Sigmoid colon (tissue), 7 donors: ENCODE measurements around the gene HEXD. TPM values are rescaled to one million over a fixed set of nuclear protein-coding genes. Genes with fewer than 3 reads are reported as not detected.

Source experiments
- DNase-seq: peaks from one replicate; pipeline ENCODE4 v3.0.0-alpha.2; 2019
- H3K27ac ChIP-seq, 4 donors: fragments of 200-600 bp; sonication (generic); one replicate each; pipeline ENCODE4 v1.5.1; 2016 to 2019; ENCODE audit warnings: mild to moderate bottlenecking in 1 of 4
- H3K27me3 ChIP-seq, 3 donors: fragments of 200-600 bp; sonication (generic); one replicate each; pipeline ENCODE4 v1.5.1; 2019; ENCODE audit warnings: mild to moderate bottlenecking in 1 of 3
- H3K36me3 ChIP-seq, 4 donors: fragments of 200-600 bp; sonication (generic); one replicate each; pipeline ENCODE4 v1.5.1; 2016 to 2019
- H3K4me1 ChIP-seq, 4 donors: fragments of 200-600 bp; sonication (generic); one replicate each; pipeline ENCODE4 v1.5.1; 2017 to 2019
- H3K4me3 ChIP-seq, 4 donors: fragments of 200-600 bp; sonication (generic); one replicate each; pipeline ENCODE4 v1.5.1; 2017 to 2019; ENCODE audit warnings: mild to moderate bottlenecking in 2 of 4, moderate library complexity in 1 of 4
- H3K9me3 ChIP-seq, 4 donors: fragments of 200-600 bp in 3 of 4; sonication (generic) in 3 of 4; one replicate each; pipeline versions ENCODE4 v1.5.1 to v1.6.1; 2013 to 2019
- CTCF ChIP-seq, 4 experiments: fragments of 450-650 bp in 3 of 4; fragments of 200-600 bp in 1 of 4; IDR thresholded peaks; one replicate each; pipeline ENCODE4 v1.5.1; 2016 to 2019; ENCODE audit warnings: antibody characterized with exemption in 4 of 4, mild to moderate bottlenecking in 3 of 4, moderate library complexity in 2 of 4
- EP300 ChIP-seq, 4 donors: sonication (generic); formaldehyde crosslinking; IDR thresholded peaks; one replicate each; pipeline ENCODE4 v1.6.1; 2017; ENCODE audit warnings: antibody characterized with exemption in 4 of 4
- POLR2A ChIP-seq, 2 donors: fragments of 450-650 bp; IDR thresholded peaks; one replicate each; pipeline ENCODE4 v1.6.1; 2016; ENCODE audit warnings: antibody characterized with exemption in 2 of 2, mild to moderate bottlenecking in 2 of 2, moderate library complexity in 2 of 2
- POLR2AphosphoS5 ChIP-seq, 4 donors: sonication (generic); formaldehyde crosslinking; IDR thresholded peaks; one replicate each; pipeline ENCODE4 v1.6.1; 2017; ENCODE audit warnings: antibody characterized with exemption in 4 of 4
- WGBS, 2 donors: extraction: QIAGEN DNeasy Blood & Tissue Kit; methylation state at CpG; one replicate each; pipeline ENCODE4 v1.1.7; 2013; 5-methylcytosine and 5-hydroxymethylcytosine counted together
- intact Hi-C: fragments of 100-400 bp; cut with DNase I; formaldehyde crosslinking; loops from one replicate; pipeline ENCODE4 v1.15.1; 2023
- polyA plus RNA-seq, 3 donors: library from polyadenylated mRNA; stranded (reverse); fragments of 200-250 nt; gene quantifications; one replicate each; pipeline ENCODE4 v1.2.3, GENCODE V29; 2013
- total RNA-seq, 4 donors: library from RNA; depleted of rRNA; stranded (reverse); fragments of >200 nt; gene quantifications; one replicate each; pipeline ENCODE4 v1.1.0, GENCODE V29; 2016
- donor health status: healthy with polysubstance abuse.
- donor health status: Bipolar disorder and iron deficiency.
- donor health status: healthy.

HEXD gene
- total and polyA plus RNA-seq, 7 donors: 9.5 to 46.2 (median 23.9) TPM

- Histone ChIP-seq H3K27ac (peak overlapping the region; percentile 12 to 52 (median 26)), H3K9me3 (no peaks in the 10 kb centered on the region), H3K4me3 (peak overlapping the region in 1 of 4 donors; percentile 7), H3K36me3 (peaks cover 0 to 51% (median 7%) of the 10 kb centered on the region in 4 donors), H3K27me3 (no peaks in the 10 kb centered on the region), H3K4me1 (peaks cover 0 to 7% (median 0%) of the 10 kb centered on the region in 4 donors)
- TF ChIP-seq POLR2AphosphoS5 (IDR thresholded peaks at IDR 0.05): no peak
- TF ChIP-seq EP300 (IDR thresholded peaks at IDR 0.05): no peak
- no peak for TF ChIP-seq CTCF (IDR thresholded peaks at IDR 0.05)
- TF ChIP-seq POLR2A (IDR thresholded peaks at IDR 0.05): no peak
- 72 to 81% methylated on average over 22 of the region's 22 CpGs for WGBS, 2 donors
- no peak for DNase-seq
- intact Hi-C loops: no loop called here
Observed at GRCh38 chr17:82440469-82440981, 22.4 kb downstream of the HEXD start.

GRCh38 chr17:82440991-82441627 lies 23.0 kb downstream of the HEXD start:
- H3K27ac ChIP-seq: peak overlapping the region; percentile 12 to 52 (median 26)
- H3K27me3 ChIP-seq: no peaks in the 10 kb centered on the region
- H3K4me3 ChIP-seq: peak overlapping the region in 1 of 4 donors; percentile 7
- no peaks in the 10 kb centered on the region for H3K9me3 ChIP-seq
- peaks cover 0 to 50% (median 7%) of the 10 kb centered on the region in 4 donors for H3K36me3 ChIP-seq
- peak; percentile 77 for DNase-seq
- intact Hi-C loops: no loop called here
- TF ChIP-seq CTCF (IDR thresholded peaks at IDR 0.05) (no peak), POLR2AphosphoS5 (IDR thresholded peaks at IDR 0.05) (no peak), POLR2A (IDR thresholded peaks at IDR 0.05) (no peak), EP300 (IDR thresholded peaks at IDR 0.05) (no peak)
- H3K4me1 ChIP-seq: peaks cover 0 to 11% (median 0%) of the 10 kb centered on the region in 4 donors
- WGBS, 2 donors: 76 to 82% methylated on average over 17 of the region's 17 CpGs

GRCh38 chr17:82441691-82442487 lies 23.7 kb downstream of the HEXD start:
- Histone ChIP-seq H3K9me3 (no peaks in the 10 kb centered on the region), H3K27me3 (no peaks in the 10 kb centered on the region), H3K36me3 (peaks cover 0 to 44% (median 7%) of the 10 kb centered on the region in 4 donors), H3K27ac (no peak overlapping the region), H3K4me1 (peaks cover 0 to 11% (median 2%) of the 10 kb centered on the region in 4 donors), H3K4me3 (no peak overlapping the region)
- no peak for TF ChIP-seq POLR2A (IDR thresholded peaks at IDR 0.05)
- TF ChIP-seq CTCF (IDR thresholded peaks at IDR 0.05): no peak
- no peak for TF ChIP-seq POLR2AphosphoS5 (IDR thresholded peaks at IDR 0.05)
- TF ChIP-seq EP300 (IDR thresholded peaks at IDR 0.05): no peak
- DNase-seq: no peak
- 84 to 88% methylated on average over 27 of the region's 27 CpGs for WGBS, 2 donors
- intact Hi-C loops: no loop called here

GRCh38 chr17:82442643-82443464 lies 24.7 kb downstream of the HEXD start:
- Histone ChIP-seq H3K9me3 (no peaks in the 10 kb centered on the region), H3K27ac (no peak overlapping the region), H3K27me3 (no peaks in the 10 kb centered on the region), H3K36me3 (peaks cover 0 to 46% (median 7%) of the 10 kb centered on the region in 4 donors), H3K4me1 (peaks cover 0 to 11% (median 2%) of the 10 kb centered on the region in 4 donors), H3K4me3 (no peak overlapping the region)
- intact Hi-C loops: no loop called here
- 89 to 91% methylated on average over 28 of the region's 28 CpGs for WGBS, 2 donors
- DNase-seq: no peak
- TF ChIP-seq CTCF (IDR thresholded peaks at IDR 0.05) (no peak), POLR2A (IDR thresholded peaks at IDR 0.05) (no peak), POLR2AphosphoS5 (IDR thresholded peaks at IDR 0.05) (no peak), EP300 (IDR thresholded peaks at IDR 0.05) (no peak)
